ENCODE measurements around the gene CUL3. TPM values are rescaled to one million over a fixed set of nuclear protein-coding genes. Genes with fewer than 3 reads are reported as not detected.

Gene CUL3
- total RNA-seq, 1 experiment from 2014 or later: 95.7 TPM

DNA sequence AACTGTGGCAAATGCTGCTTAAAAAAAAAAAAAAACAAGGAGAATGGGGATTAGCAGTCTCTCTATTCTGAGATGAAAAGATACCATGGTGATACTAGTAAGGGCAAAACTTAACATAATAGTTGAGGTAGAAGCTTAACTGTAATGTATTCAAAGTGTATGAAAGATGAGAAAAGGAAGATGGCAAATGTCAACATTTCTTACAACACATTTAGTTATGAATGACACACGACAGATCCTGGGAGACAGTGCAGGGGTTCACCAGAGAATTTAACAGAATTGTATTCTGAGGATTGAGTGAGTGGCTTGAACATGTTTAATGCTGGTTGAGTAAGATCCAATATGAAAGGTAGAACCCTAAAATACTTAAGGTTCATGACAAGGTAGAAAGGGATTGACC is 52.7 kb downstream of the CUL3 start:
- Histone ChIP-seq H3K79me2 (ENCODE audit: insufficient read depth, low read length) (peaks cover 93% of the 10 kb centered on the region), H3K4me1 (ENCODE audit: control insufficient read depth in 1 of 2, insufficient read depth in 2 of 2, low read length in 2 of 2) (no peaks in the 10 kb centered on the region), H2AFZ (ENCODE audit: low read depth, low read length, poor library complexity, severe bottlenecking) (no peak overlapping the region), H3K27me3 (ENCODE audit: insufficient read depth, low read length) (no peaks in the 10 kb centered on the region), H3K4me2 (ENCODE audit: low read length) (no peak overlapping the region), H3K36me3 (ENCODE audit: control insufficient read depth in 1 of 2, insufficient read depth in 2 of 2, low read length in 2 of 2) (no peaks in the 10 kb centered on the region), H3K9ac (ENCODE audit: low read length) (no peak overlapping the region), H3K9me3 (ENCODE audit: control insufficient read depth in 1 of 2, insufficient read depth in 1 of 2, low read depth in 1 of 2, low read length in 2 of 2) (no peaks in the 10 kb centered on the region), H4K20me1 (ENCODE audit: insufficient read depth) (peaks cover 33% of the 10 kb centered on the region; the same call in 1 of the 2 replicates), H3K4me3 (replicated peaks in 1 of 2; ENCODE audit: low read depth in 1 of 2, low read length in 2 of 2) (no peak overlapping the region), H3K27ac (ENCODE audit: low read depth, low read length) (no peak overlapping the region), H3K9me2 (ENCODE audit: insufficient read depth) (no peaks in the 10 kb centered on the region)
- no TSS peak for BruUV-seq (replicated peaks)
- ChIA-PET POLR2A (no interaction called here), RAD21 (ENCODE audit: low non-redundant PET in 1 of 2, low total read pairs in 2 of 2, uncharacterized antibody in 2 of 2, unreplicated experiment in 2 of 2) (no interaction called here), CTCF (no interaction called here)
- no peak for TF ChIP-seq JUND (IDR thresholded peaks at IDR 0.05)
- no peak for TF ChIP-seq RAD21 (IDR thresholded peaks at IDR 0.05; ENCODE audit: low read depth)
- no peak for TF ChIP-seq YY1 (IDR thresholded peaks at IDR 0.05; ENCODE audit: extremely low read depth, insufficient replicate concordance, low read depth, low read length)
- TF ChIP-seq TCF7L2 (IDR thresholded peaks at IDR 0.05; ENCODE audit: borderline replicate concordance, extremely low read depth, insufficient read depth, insufficient read length): no peak
- TF ChIP-seq, protein P1, sequence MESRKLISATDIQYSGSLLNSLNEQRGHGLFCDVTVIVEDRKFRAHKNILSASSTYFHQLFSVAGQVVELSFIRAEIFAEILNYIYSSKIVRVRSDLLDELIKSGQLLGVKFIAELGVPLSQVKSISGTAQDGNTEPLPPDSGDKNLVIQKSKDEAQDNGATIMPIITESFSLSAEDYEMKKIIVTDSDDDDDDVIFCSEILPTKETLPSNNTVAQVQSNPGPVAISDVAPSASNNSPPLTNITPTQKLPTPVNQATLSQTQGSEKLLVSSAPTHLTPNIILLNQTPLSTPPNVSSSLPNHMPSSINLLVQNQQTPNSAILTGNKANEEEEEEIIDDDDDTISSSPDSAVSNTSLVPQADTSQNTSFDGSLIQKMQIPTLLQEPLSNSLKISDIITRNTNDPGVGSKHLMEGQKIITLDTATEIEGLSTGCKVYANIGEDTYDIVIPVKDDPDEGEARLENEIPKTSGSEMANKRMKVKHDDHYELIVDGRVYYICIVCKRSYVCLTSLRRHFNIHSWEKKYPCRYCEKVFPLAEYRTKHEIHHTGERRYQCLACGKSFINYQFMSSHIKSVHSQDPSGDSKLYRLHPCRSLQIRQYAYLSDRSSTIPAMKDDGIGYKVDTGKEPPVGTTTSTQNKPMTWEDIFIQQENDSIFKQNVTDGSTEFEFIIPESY (IDR thresholded peaks at IDR 0.05; ENCODE audit: extremely low read depth, insufficient replicate concordance, low read length): no peak
- TF ChIP-seq, protein P2, sequence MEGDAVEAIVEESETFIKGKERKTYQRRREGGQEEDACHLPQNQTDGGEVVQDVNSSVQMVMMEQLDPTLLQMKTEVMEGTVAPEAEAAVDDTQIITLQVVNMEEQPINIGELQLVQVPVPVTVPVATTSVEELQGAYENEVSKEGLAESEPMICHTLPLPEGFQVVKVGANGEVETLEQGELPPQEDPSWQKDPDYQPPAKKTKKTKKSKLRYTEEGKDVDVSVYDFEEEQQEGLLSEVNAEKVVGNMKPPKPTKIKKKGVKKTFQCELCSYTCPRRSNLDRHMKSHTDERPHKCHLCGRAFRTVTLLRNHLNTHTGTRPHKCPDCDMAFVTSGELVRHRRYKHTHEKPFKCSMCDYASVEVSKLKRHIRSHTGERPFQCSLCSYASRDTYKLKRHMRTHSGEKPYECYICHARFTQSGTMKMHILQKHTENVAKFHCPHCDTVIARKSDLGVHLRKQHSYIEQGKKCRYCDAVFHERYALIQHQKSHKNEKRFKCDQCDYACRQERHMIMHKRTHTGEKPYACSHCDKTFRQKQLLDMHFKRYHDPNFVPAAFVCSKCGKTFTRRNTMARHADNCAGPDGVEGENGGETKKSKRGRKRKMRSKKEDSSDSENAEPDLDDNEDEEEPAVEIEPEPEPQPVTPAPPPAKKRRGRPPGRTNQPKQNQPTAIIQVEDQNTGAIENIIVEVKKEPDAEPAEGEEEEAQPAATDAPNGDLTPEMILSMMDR (IDR thresholded peaks at IDR 0.05 in 2 of 3, conservative IDR thresholded peaks at IDR 0.05 in 1 of 3; ENCODE audit: borderline replicate concordance in 1 of 3, insufficient read depth in 1 of 3, low read depth in 2 of 3, low read length in 2 of 3): no peak
- TF ChIP-seq EGR1 (IDR thresholded peaks at IDR 0.05; ENCODE audit: low read depth): no peak
- TF ChIP-seq CEBPB (IDR thresholded peaks at IDR 0.05; ENCODE audit: low read depth): no peak
- no peak for TF ChIP-seq CBX3 (IDR thresholded peaks at IDR 0.05; ENCODE audit: low read depth)
- intact Hi-C loops (cut with micrococcal nuclease): no loop called here
- ATAC-seq: no peak
- no peak for DNase-seq (ENCODE audit: low read depth, low spot score)
